ENCODE data around the gene CRLF1.

GRCh38 chr19:18597809-18598660 lies 8.6 kb downstream of the CRLF1 start:
- TF ChIP-seq SIN3A (IDR thresholded peaks at IDR 0.05; ENCODE audit: borderline replicate concordance, insufficient read depth, low read length) (no peak), POLR2AphosphoS5 (IDR thresholded peaks at IDR 0.05; ENCODE audit: low read depth, low read length) (no peak)

Measured in PFSK-1 (cell line).